Activated naive CD8-positive, alpha-beta T cell (primary cell): Measurements from ENCODE around the gene SORD.
"Not testable (repeated sequence)": the region's sequence is repeated elsewhere in the genome, so short reads cannot be mapped to it uniquely, and the experiment has no call there.

ENCODE experiments used
- H3K27ac Mint-ChIP-seq: one replicate; pipeline ENCODE4 v1.8.0; 2021; ENCODE audit warnings: mixed read lengths
- H3K27me3 Mint-ChIP-seq: one replicate; pipeline ENCODE4 v1.8.0; 2021; ENCODE audit warnings: mixed read lengths
- H3K36me3 Mint-ChIP-seq: one replicate; pipeline ENCODE4 v1.8.0; 2021; ENCODE audit warnings: mixed read lengths
- H3K4me1 Mint-ChIP-seq: one replicate; pipeline ENCODE4 v1.8.0; 2021; ENCODE audit warnings: low read depth, mixed read lengths
- H3K4me3 Mint-ChIP-seq: one replicate; pipeline ENCODE4 v1.8.0; 2021; ENCODE audit warnings: mild to moderate bottlenecking, mixed read lengths
- H3K9me3 Mint-ChIP-seq: one replicate; pipeline ENCODE4 v1.8.0; 2021; ENCODE audit warnings: low read depth, mixed read lengths

Gene SORD

GRCh38 chr15:45015114-45015513 is 7.9 kb upstream of the SORD start:
- H3K27ac Mint-ChIP-seq, H3K9me3 Mint-ChIP-seq, H3K36me3 Mint-ChIP-seq, H3K4me1 Mint-ChIP-seq, H3K4me3 Mint-ChIP-seq: not testable (repeated sequence)
- peaks cover 15% of the 10 kb centered on the region for H3K27me3 Mint-ChIP-seq

GRCh38 chr15:45020222-45020900 is 2.6 kb upstream of the SORD start:
- H3K27ac Mint-ChIP-seq, H3K9me3 Mint-ChIP-seq, H3K36me3 Mint-ChIP-seq, H3K4me3 Mint-ChIP-seq: not testable (repeated sequence)
- peaks cover 16% of the 10 kb centered on the region for H3K27me3 Mint-ChIP-seq
- H3K4me1 Mint-ChIP-seq, result peaks cover 16% of the 10 kb centered on the region

- H3K4me1 Mint-ChIP-seq, result peaks cover 19% of the 10 kb centered on the region
- not testable (repeated sequence) for H3K27ac Mint-ChIP-seq, H3K36me3 Mint-ChIP-seq, H3K4me3 Mint-ChIP-seq, H3K9me3 Mint-ChIP-seq
- peaks cover 16% of the 10 kb centered on the region for H3K27me3 Mint-ChIP-seq
Measured at GRCh38 chr15:45020901-45021259, 2.1 kb upstream of the SORD start.

GRCh38 chr15:45021348-45021747 is 1.6 kb upstream of the SORD start:
- no peaks in the 10 kb centered on the region for H3K9me3 Mint-ChIP-seq
- peaks cover 16% of the 10 kb centered on the region for H3K27me3 Mint-ChIP-seq
- H3K27ac Mint-ChIP-seq, result no peak overlapping the region
- H3K36me3 Mint-ChIP-seq, result peaks cover 4% of the 10 kb centered on the region
- peaks cover 23% of the 10 kb centered on the region for H3K4me1 Mint-ChIP-seq
- peak overlapping the region; percentile 42 for H3K4me3 Mint-ChIP-seq

GRCh38 chr15:45023659-45024225 is 747 bp downstream of the SORD start:
- Mint-ChIP-seq H3K4me1 (peaks cover 23% of the 10 kb centered on the region), H3K27me3 (peaks cover 6% of the 10 kb centered on the region), H3K27ac (peak overlapping the region; percentile 86), H3K36me3 (peaks cover 4% of the 10 kb centered on the region), H3K9me3 (no peaks in the 10 kb centered on the region), H3K4me3 (peak overlapping the region; percentile 93)

GRCh38 chr15:45024649-45025048 is 1.7 kb downstream of the SORD start:
- not testable (repeated sequence) for H3K27ac Mint-ChIP-seq, H3K9me3 Mint-ChIP-seq, H3K36me3 Mint-ChIP-seq, H3K27me3 Mint-ChIP-seq
- H3K4me3 Mint-ChIP-seq, result peak overlapping the region; percentile 38
- peaks cover 23% of the 10 kb centered on the region for H3K4me1 Mint-ChIP-seq

GRCh38 chr15:45025627-45026026 is 2.6 kb downstream of the SORD start:
- not testable (repeated sequence) for H3K27me3 Mint-ChIP-seq, H3K4me3 Mint-ChIP-seq, H3K9me3 Mint-ChIP-seq, H3K27ac Mint-ChIP-seq, H3K36me3 Mint-ChIP-seq
- H3K4me1 Mint-ChIP-seq, result peaks cover 23% of the 10 kb centered on the region

GRCh38 chr15:45026651-45027190 is 3.7 kb downstream of the SORD start:
- Mint-ChIP-seq H3K9me3 (no peaks in the 10 kb centered on the region), H3K36me3 (peaks cover 9% of the 10 kb centered on the region), H3K27ac (no peak overlapping the region), H3K4me1 (peaks cover 23% of the 10 kb centered on the region), H3K4me3 (no peak overlapping the region), H3K27me3 (no peaks in the 10 kb centered on the region)

GRCh38 chr15:45027220-45027619 is 4.2 kb downstream of the SORD start:
- H3K36me3 Mint-ChIP-seq, result peaks cover 9% of the 10 kb centered on the region
- peaks cover 23% of the 10 kb centered on the region for H3K4me1 Mint-ChIP-seq
- H3K4me3 Mint-ChIP-seq, result no peak overlapping the region
- no peaks in the 10 kb centered on the region for H3K9me3 Mint-ChIP-seq
- H3K27ac Mint-ChIP-seq, result no peak overlapping the region
- no peaks in the 10 kb centered on the region for H3K27me3 Mint-ChIP-seq

- no peaks in the 10 kb centered on the region for H3K9me3 Mint-ChIP-seq
- H3K4me1 Mint-ChIP-seq, result peaks cover 11% of the 10 kb centered on the region
- H3K27me3 Mint-ChIP-seq, result no peaks in the 10 kb centered on the region
- H3K4me3 Mint-ChIP-seq, result no peak overlapping the region
- peaks cover 9% of the 10 kb centered on the region for H3K36me3 Mint-ChIP-seq
- no peak overlapping the region for H3K27ac Mint-ChIP-seq
Measured at GRCh38 chr15:45030743-45031142, 7.7 kb downstream of the SORD start.

GRCh38 chr15:45031522-45032028 is 8.6 kb downstream of the SORD start:
- H3K4me1 Mint-ChIP-seq, result peaks cover 13% of the 10 kb centered on the region
- H3K36me3 Mint-ChIP-seq, result peaks cover 12% of the 10 kb centered on the region

GRCh38 chr15:45032501-45032900 is 9.5 kb downstream of the SORD start:
- H3K4me1 Mint-ChIP-seq, result peaks cover 22% of the 10 kb centered on the region
- H3K4me3 Mint-ChIP-seq, H3K27ac Mint-ChIP-seq, H3K27me3 Mint-ChIP-seq, H3K9me3 Mint-ChIP-seq: not testable (repeated sequence)
- peaks cover 12% of the 10 kb centered on the region for H3K36me3 Mint-ChIP-seq

More at GRCh38 chr15:45031522-45032028, 8.6 kb downstream of the SORD start:
- H3K9me3 Mint-ChIP-seq, H3K27me3 Mint-ChIP-seq, H3K4me3 Mint-ChIP-seq, H3K27ac Mint-ChIP-seq: not testable (repeated sequence)

- H3K4me1 Mint-ChIP-seq, result peaks cover 22% of the 10 kb centered on the region
- not testable (repeated sequence) for H3K27ac Mint-ChIP-seq, H3K27me3 Mint-ChIP-seq, H3K9me3 Mint-ChIP-seq, H3K4me3 Mint-ChIP-seq
- H3K36me3 Mint-ChIP-seq, result peaks cover 12% of the 10 kb centered on the region
Measured at GRCh38 chr15:45034087-45034486, 11.1 kb downstream of the SORD start.

GRCh38 chr15:45034600-45035375 is 11.8 kb downstream of the SORD start:
- not testable (repeated sequence) for H3K27me3 Mint-ChIP-seq, H3K36me3 Mint-ChIP-seq, H3K27ac Mint-ChIP-seq, H3K4me3 Mint-ChIP-seq, H3K9me3 Mint-ChIP-seq
- peaks cover 22% of the 10 kb centered on the region for H3K4me1 Mint-ChIP-seq
